PFSK-1 (cell line): ENCODE results near the gene FABP3.

ENCODE experiments used
- FOXP2 ChIP-seq: optimal IDR thresholded peaks from 2 replicates; pipeline ENCODE3; 2011; ENCODE audit warnings: borderline replicate concordance, control low read depth, inconsistent platforms; ENCODE audit not compliant: insufficient read depth; ENCODE audit errors: extremely low read length, extremely low read depth
- POLR2AphosphoS5 ChIP-seq: IDR thresholded peaks from 2 replicates; pipeline ENCODE4 v1.6.1; 2012; ENCODE audit warnings: low read depth, mild to moderate bottlenecking, control low read depth, low read length, moderate library complexity
- SIN3A ChIP-seq: IDR thresholded peaks from 2 replicates; pipeline ENCODE4 v1.6.1; 2012; ENCODE audit warnings: mild to moderate bottlenecking, low read length, moderate library complexity, borderline replicate concordance; ENCODE audit not compliant: insufficient read depth
- TAF1 ChIP-seq: IDR thresholded peaks from 2 replicates; pipeline ENCODE4 v1.6.1; 2012; ENCODE audit warnings: low read length, control low read depth, borderline replicate concordance; ENCODE audit not compliant: insufficient read depth
- TF ChIP-seq, protein P1 (sequence below), 2 experiments: IDR thresholded peaks; 2 replicates each; pipeline versions ENCODE4 v1.6.1 to v1.8.0; 2011 to 2012; ENCODE audit warnings: low read depth in 2 of 2, low read length in 2 of 2, control low read depth in 1 of 2, inconsistent platforms in 1 of 2, mild to moderate bottlenecking in 1 of 2, moderate library complexity in 1 of 2; ENCODE audit not compliant: insufficient read depth in 1 of 2

FABP3 gene

DNA sequence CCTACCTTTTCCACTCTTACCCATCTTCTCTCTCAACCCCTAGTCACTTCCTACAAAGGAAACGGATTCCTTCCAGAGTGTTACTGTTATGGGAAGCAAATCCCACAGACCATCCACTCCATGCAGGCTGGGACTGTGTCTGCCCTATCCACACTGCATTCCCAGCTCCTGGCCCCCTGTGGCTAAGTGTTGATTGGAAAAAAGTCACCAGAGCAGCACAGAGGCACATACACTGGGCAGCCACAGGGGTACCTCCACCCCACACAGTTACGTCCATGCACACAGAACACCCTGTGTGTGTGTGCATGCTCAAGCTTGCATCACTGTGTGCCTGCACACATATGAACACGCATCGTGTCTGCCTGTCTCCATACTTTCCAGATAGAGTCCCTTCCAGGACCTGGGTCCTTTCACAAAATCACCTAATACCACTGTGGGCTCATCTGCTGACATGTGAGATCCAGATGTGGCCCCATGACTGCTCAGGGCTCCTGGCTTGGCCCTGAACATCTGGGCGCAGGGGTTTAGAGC, 36.0 kb upstream of the FABP3 start:
- TF ChIP-seq SIN3A (no peak), POLR2AphosphoS5 (no peak), FOXP2 (no peak), TAF1 (no peak)
- TF ChIP-seq, protein P1, sequence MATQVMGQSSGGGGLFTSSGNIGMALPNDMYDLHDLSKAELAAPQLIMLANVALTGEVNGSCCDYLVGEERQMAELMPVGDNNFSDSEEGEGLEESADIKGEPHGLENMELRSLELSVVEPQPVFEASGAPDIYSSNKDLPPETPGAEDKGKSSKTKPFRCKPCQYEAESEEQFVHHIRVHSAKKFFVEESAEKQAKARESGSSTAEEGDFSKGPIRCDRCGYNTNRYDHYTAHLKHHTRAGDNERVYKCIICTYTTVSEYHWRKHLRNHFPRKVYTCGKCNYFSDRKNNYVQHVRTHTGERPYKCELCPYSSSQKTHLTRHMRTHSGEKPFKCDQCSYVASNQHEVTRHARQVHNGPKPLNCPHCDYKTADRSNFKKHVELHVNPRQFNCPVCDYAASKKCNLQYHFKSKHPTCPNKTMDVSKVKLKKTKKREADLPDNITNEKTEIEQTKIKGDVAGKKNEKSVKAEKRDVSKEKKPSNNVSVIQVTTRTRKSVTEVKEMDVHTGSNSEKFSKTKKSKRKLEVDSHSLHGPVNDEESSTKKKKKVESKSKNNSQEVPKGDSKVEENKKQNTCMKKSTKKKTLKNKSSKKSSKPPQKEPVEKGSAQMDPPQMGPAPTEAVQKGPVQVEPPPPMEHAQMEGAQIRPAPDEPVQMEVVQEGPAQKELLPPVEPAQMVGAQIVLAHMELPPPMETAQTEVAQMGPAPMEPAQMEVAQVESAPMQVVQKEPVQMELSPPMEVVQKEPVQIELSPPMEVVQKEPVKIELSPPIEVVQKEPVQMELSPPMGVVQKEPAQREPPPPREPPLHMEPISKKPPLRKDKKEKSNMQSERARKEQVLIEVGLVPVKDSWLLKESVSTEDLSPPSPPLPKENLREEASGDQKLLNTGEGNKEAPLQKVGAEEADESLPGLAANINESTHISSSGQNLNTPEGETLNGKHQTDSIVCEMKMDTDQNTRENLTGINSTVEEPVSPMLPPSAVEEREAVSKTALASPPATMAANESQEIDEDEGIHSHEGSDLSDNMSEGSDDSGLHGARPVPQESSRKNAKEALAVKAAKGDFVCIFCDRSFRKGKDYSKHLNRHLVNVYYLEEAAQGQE (IDR thresholded peaks at IDR 0.05; ENCODE audit: insufficient read depth in 1 of 2, low read depth in 2 of 2, low read length in 2 of 2) = no peak

DNA sequence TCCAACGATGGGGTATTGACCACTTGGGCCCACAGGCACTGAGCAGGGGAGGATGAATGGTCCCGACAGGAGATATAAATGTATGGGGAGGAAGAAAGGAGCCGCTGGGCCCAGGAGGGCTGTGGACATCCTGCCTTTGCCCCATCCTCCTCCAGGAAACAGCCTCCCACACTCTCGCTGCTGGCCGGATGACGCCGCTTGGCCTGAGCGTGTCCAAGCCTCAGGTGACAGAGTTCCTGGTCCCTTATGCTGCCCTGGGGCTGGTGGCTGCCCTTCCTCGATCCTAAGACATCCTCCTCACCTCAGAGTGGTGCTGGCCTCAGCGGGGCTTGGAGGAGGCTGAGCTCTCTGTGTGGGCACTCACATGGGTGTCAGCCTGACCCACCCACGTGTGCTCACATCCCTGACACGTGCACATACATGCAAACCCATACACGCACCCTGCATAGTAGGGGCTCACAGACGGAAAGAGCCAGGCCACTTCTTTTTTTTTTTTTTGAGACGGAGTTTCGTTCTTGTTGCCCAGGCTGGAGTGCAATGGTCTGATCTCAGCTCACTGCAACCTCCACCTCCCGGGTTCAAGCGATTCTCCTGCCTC, 34.3 kb upstream of the FABP3 start:
- TF ChIP-seq TAF1 (no peak), SIN3A (peak; percentile 37; the same call in 1 of the 2 replicates), POLR2AphosphoS5 (0 out of 2 replicates have a peak, but pooled peaks have one; percentile 22), FOXP2 (peak; percentile 85)
- TF ChIP-seq, protein P1 (IDR thresholded peaks at IDR 0.05; ENCODE audit: insufficient read depth in 1 of 2, low read depth in 2 of 2, low read length in 2 of 2) = no peak

DNA sequence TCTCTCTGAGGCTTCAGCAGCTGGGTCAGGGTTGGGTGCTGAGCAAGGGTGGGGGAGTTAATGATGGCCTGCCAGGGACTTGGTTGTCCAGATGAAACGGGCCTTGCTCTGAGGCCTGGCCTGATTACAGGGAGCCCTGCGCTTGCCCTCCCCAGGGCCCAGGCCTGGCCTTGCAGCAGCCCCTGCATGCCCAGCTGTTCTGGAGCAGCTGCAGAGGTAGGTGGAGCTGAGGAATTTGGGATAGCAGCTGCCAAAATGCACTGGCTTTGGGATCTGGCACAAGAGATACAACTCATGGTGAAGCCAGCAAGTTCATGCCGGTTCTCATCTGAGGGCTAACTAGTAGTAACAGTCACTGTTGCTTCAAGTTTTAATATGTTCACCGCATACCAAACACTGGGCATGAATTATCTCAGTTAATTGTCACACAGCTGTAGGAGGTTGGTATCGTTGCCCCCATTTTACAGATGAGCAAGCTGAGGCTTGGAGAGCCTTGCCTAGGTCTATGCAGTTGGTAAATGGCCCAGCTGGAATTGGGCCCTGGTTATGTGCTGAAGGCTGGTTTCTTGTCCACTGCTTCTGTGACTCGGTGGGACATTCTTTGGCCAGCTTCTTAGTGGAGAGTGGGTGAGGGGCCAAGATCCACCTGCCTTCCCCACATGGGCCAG, 32.8 kb upstream of the FABP3 start:
- TF ChIP-seq, protein P1 (IDR thresholded peaks at IDR 0.05; ENCODE audit: insufficient read depth in 1 of 2, low read depth in 2 of 2, low read length in 2 of 2) = no peak
- TF ChIP-seq POLR2AphosphoS5 = no peak
- no peak for TF ChIP-seq FOXP2

DNA sequence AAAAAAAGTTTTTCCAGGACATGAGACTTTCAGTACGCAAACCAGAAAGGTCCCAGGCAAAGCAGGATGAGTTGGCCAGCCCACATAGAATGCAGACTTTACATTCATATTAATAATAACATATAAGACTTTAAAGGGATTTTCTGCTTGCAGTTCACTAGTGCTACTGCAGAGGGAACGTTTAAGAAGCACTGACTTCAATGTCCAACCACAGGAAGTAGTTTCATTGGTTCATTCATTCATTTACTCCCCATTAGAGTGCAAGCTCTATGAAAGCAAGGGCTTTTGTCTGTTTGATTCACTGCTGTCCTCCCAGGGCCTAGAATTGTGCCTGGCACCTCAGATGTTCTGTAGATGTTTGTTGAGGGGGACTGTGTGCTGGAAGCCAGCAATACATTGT, 28.4 kb upstream of the FABP3 start:
- TF ChIP-seq TAF1 (no peak), SIN3A (no peak), POLR2AphosphoS5 (no peak), FOXP2 (no peak)
- TF ChIP-seq, protein P1 (IDR thresholded peaks at IDR 0.05; ENCODE audit: insufficient read depth in 1 of 2, low read depth in 2 of 2, low read length in 2 of 2) = no peak

DNA sequence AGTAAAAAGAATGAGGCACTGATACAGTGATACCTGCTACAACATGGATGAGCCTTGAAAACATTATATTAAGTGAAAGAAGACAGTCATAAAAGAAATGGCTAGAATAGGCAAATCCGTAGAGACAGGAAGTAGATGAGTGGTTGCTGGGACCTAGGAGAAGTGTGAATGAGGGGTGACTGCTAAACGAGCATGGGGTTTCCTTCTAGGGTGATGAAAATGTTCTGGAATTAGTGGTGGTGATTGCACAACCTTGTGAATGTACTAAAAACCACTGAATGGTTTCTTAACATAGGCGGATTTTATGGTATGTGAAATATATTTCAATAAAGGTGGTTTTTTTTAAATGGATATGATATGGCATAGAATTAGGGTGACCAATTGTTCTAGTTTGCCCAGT, 27.5 kb upstream of the FABP3 start:
- no peak for TF ChIP-seq SIN3A
- TF ChIP-seq, protein P1 (IDR thresholded peaks at IDR 0.05; ENCODE audit: insufficient read depth in 1 of 2, low read depth in 2 of 2, low read length in 2 of 2) = no peak
- TF ChIP-seq FOXP2 = no peak
- no peak for TF ChIP-seq POLR2AphosphoS5
- no peak for TF ChIP-seq TAF1
